GM03348 (cell line): ENCODE results near the gene VPS16.
A peak's percentile ranks its signal among the peaks of the same experiment; 100 is the strongest.
"Not testable (repeated sequence)": the region's sequence is repeated elsewhere in the genome, so short reads cannot be mapped to it uniquely, and the experiment has no call there.

Experiments used
- DNase-seq: peaks from one replicate; pipeline ENCODE4 v3.0.0; 2012; ENCODE audit warnings: low spot score

VPS16 gene

DNA sequence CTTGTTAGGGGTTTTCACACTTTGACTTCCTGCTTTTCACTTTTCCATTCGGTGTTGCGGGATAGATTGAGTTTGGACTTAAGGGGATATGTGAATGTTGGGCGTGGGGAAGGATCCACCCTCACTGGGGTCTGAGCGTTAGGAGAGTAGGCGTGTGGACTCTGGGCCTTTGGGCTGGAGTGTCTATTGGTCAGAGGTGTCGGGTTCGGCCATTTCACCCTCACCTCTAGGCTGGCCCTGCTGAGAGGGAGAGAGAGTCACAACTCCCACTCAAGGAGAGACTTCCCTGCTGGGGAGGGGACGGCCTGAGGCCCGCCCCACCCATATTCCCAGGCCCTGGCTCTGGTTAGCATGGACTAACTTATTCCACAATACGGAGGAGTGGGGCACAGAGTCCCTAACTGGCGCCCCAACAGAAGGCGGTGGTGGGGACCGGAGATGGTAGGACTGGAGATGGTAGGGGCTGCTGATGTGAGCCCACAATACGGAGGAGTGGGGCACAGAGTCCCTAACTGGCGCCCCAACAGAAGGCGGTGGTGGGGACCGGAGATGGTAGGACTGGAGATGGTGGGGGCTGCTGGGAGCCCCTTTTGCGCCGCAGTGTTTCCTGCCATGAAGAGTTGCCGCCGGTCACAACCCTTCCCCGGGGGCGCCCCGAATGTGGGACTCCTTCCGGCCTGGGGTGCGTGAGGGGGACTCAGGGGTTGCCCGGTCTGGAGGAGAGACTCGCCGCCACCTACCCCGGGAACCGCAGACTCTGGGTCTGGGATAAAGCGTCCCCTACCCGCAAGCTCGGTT is 31.3 kb downstream of the VPS16 start:
- DNase-seq = no peak

DNA sequence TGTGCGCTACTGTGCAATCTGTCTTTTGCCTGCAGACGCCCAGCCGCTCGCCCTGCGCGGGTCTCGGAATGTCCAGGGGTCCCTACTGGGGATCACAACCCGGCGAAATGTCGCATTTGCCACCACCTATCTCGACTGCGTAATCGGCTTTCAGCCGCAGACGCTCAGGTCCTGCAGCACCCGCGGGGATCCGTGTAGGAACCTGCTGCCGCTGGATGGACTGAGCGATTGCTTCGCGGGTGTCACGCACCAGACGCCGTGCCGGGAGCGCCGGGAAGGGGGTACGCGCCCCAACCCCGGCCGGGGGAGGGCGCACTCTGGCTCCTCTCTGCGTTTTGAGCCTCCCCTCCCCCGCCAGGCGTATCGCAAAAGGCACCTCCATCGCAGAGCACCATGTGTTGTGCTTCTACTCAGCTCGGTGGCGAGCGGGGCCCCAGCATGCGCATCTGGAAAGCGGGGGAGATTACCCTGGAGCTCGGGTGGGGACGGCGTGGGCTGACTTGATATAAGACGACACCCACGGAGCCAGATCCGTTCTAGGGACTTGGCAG is 32.0 kb downstream of the VPS16 start:
- DNase-seq = peak; percentile 70

DNA sequence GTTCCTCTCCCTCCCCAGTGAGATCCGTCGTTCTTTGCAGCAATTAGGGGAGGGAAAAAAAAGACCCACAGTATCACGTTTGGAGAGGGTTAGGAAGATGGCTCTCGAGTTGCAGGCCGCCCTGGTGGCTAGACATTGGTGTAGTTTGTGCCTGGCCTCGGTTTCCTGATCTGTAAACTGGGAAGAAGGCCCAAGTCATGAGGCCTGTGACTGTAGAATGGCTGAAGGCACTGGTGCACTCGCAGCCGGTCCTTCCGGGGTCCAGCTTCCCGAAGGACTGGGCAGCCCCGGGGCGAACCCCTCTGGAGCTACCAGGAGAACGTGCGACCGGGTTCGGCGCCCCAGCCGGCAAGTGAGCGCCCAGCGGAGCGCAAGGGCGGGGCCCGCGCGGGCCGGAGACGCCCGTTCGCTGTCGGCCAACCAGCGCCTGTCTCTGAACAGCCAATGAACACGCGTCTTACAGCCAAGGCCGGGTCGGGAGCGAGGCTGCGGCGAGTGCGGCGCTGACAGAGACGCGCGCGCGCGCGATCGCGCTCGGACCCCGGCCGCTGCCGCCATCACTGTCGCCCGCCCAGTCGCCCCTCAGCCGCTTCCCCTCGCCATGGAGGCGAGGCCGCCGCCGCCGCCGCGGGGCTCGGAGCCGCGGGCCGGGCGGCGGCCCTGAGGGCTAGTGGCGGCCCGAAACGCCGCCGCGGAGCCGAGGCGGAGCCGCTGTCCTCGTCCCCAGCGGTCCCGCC is 32.6 kb downstream of the VPS16 start, which contains the start of gene PTPRA:
PTPRA (plus strand) TSS at position 472 of the 737 bp plus-strand sequence. CDS start 90,797 bp downstream, outside the sequence.
- peak; percentile 99 for DNase-seq

- DNase-seq = no peak
Observed at GRCh38 chr20:2873747-2874041, 33.1 kb downstream of the VPS16 start.

- DNase-seq = no peak
Observed at GRCh38 chr20:2874456-2874855, 33.9 kb downstream of the VPS16 start.

GRCh38 chr20:2875690-2876203 is 35.2 kb downstream of the VPS16 start:
- DNase-seq = no peak

DNA sequence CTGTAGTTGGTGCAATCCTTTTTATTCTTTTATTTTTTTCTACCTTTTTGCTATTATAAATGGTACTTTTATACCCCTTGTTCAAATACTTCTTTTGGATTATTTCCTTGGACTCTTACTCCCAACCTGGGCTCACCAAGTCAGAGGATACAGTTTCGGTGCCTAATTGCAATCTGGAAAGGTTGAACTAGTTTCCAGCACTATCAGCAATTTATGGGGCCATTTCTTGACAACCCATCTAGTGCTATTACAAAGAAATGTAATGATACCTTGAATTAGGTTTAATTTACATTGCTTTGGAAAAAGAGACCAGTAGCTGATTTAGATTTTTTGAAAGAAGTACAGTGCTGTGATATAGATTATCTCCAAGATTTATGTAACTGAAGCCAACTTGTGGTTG is 38.0 kb downstream of the VPS16 start:
- DNase-seq = no peak

- DNase-seq = peak; percentile 85
Observed at GRCh38 chr20:2879146-2879545, 38.6 kb downstream of the VPS16 start.

- DNase-seq = no peak
Observed at GRCh38 chr20:2880650-2881049, 40.1 kb downstream of the VPS16 start.

- no peak for DNase-seq
Observed at GRCh38 chr20:2883726-2884637, 43.4 kb downstream of the VPS16 start.

DNA sequence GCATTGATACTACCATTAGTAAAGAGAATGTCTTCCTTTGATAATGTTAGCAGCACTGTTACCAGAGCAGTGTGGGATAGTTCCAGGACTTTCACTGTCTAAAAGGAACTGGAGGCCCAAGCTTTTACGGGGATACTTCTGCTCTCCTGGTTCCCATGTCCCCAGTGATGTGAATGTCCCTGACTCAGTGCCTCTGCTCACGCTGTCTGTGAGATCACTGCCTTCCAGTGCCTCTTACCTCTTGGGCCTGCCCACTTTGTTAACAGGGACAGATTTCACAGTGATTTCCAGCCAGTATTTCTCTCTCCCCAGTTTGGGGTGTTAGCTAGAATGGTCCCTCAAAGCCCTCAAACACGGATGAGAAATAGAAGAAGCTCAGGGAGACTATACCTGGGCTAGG is 47.2 kb downstream of the VPS16 start:
- no peak for DNase-seq

DNA sequence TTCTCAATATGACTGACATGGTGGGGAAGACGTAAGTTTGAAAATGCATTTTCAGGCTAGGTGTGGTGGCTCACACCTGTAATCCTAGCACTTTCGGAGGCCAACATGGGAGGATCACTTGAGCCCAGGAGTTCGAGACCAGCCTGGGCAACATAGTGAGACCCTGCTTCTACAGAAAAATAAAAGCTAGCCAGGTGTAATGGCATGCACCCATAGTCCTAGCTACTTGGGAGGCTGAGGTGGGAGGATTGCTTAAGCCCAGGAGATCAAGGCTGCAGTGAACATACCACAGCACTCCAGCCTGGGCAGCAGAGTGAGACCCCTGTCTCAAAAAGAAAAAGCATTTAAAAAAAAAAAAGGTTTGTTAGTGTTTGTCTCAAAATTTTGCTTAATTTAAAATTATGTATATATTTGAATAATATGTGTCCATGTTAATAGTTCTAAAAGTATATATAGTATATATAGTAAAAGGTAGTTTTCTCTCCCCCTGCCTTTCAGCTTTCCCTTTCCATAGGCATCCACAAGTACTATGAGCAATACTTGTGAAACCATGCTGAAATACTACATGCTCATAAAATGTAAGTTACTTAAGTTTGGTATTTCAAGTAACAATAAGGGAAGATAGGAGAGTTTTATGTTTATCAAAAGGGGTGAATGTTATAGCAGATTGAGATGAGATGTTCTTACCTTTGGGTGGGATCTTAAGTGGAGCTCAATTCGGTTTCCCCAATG is 47.8 kb downstream of the VPS16 start:
- DNase-seq = no peak

DNA sequence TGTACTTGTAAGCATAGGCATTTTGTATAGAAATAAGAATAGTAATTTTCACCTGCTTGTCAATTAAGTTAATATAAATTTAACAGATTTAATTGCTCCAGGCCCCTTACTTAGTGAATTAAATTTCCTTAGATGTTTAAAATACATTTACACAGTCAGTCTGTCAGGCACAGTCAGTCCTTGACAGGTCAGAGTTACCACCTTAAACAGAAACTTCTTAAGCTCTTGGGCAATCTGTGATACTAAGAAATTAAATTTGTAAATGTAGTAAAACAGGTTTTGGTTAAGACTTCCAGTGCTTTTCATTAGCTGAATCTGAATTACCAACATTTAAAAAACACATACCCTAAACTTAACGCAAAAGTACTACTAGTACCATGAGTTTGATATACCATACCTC is 48.7 kb downstream of the VPS16 start:
- no peak for DNase-seq

GRCh38 chr20:2889797-2890196 is 49.3 kb downstream of the VPS16 start:
- no peak for DNase-seq

- DNase-seq = no peak
Observed at GRCh38 chr20:2890742-2891141, 50.2 kb downstream of the VPS16 start.

DNA sequence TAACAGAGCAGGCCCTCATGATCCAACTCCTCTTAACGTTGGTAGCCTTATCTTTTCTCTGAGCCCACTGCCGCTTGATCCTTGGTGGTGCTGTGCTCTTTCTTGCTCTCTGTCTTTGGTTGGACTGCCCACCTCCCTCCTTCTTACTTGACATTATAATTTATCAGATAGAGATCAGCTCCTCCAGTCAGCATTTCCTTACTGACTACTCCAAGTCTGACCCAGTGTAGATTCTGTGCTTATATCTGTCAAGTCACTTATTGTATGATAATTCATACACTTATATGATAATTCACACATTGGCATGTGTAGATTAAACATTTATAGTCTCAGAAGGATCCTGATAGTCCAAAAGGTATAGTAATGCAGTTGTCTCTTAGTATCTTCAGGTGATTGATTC is 50.8 kb downstream of the VPS16 start:
- DNase-seq = no peak

GRCh38 chr20:2892376-2892775 is 51.8 kb downstream of the VPS16 start:
- DNase-seq = no peak

- no peak for DNase-seq
Observed at GRCh38 chr20:2894221-2894620, 53.7 kb downstream of the VPS16 start.

DNA sequence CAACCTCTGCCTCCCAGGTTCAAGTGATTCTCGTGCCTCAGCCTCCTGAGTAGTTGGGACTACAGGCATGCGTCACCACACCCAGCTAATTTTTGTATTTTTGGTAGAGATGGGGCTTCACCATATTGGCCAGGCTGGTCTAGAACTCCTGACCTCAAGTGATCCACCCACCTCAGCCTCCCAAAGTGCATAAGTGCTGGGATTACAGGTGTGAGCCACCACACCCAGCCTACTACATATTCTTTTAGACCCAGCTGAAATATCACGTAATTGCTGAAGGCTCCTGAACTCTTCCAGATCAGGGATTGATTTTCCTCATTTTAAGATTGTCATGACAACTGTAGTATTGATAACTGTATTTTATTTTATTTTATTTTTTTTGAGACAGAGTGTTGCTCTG is 54.6 kb downstream of the VPS16 start:
- DNase-seq = not testable (repeated sequence)

GRCh38 chr20:2899243-2899642 is 58.7 kb downstream of the VPS16 start:
- DNase-seq = no peak

GRCh38 chr20:2900845-2901592 is 60.5 kb downstream of the VPS16 start:
- no peak for DNase-seq
